Sigmoid colon (tissue), 4 donors: Measurements from ENCODE around the gene DNAJB13.

Source experiments
- CTCF ChIP-seq, 4 experiments: fragments of 450-650 bp in 3 of 4; fragments of 200-600 bp in 1 of 4; IDR thresholded peaks; one replicate each; pipeline ENCODE4 v1.5.1; 2016 to 2019; ENCODE audit warnings: antibody characterized with exemption in 4 of 4, mild to moderate bottlenecking in 3 of 4, moderate library complexity in 2 of 4
- EP300 ChIP-seq, 4 donors: sonication (generic); formaldehyde crosslinking; IDR thresholded peaks; one replicate each; pipeline ENCODE4 v1.6.1; 2017; ENCODE audit warnings: antibody characterized with exemption in 4 of 4
- POLR2A ChIP-seq, 2 donors: fragments of 450-650 bp; IDR thresholded peaks; one replicate each; pipeline ENCODE4 v1.6.1; 2016; ENCODE audit warnings: antibody characterized with exemption in 2 of 2, mild to moderate bottlenecking in 2 of 2, moderate library complexity in 2 of 2
- POLR2AphosphoS5 ChIP-seq, 4 donors: sonication (generic); formaldehyde crosslinking; IDR thresholded peaks; one replicate each; pipeline ENCODE4 v1.6.1; 2017; ENCODE audit warnings: antibody characterized with exemption in 4 of 4

- TF ChIP-seq POLR2AphosphoS5 (IDR thresholded peaks at IDR 0.05): no peak
- no peak for TF ChIP-seq CTCF (IDR thresholded peaks at IDR 0.05)
- no peak for TF ChIP-seq POLR2A (IDR thresholded peaks at IDR 0.05)
- TF ChIP-seq EP300 (IDR thresholded peaks at IDR 0.05): no peak
Measured at GRCh38 chr11:74019860-74020259, 69.0 kb downstream of the DNAJB13 start.
